Activated T-cell treated with anti-CD3 and anti-CD28 coated beads, Interleukin-2, amount 50 U/mL, for 72 hours (primary cell): Measurements from ENCODE around the gene ZNF726. TPM values are rescaled to one million over a fixed set of nuclear protein-coding genes. Genes with fewer than 3 reads are reported as not detected.
"Not testable (repeated sequence)": the region's sequence is repeated elsewhere in the genome, so short reads cannot be mapped to it uniquely, and the experiment has no call there.

Experiments
- ATAC-seq, 2 donors: fragments of 150-1000 bp; cut with Tn5 transposase; replicated peaks in 1 of 2; 2 replicates each; pipeline ENCODE4 v1.10.0; 2021; ENCODE audit warnings: moderate library complexity in 2 of 2, mild to moderate bottlenecking in 1 of 2
- DNase-seq, 2 donors: peaks; one replicate each; pipeline ENCODE4 v3.0.0; 2021 to 2022; ENCODE audit warnings: mixed read lengths in 1 of 2
- H3K27ac Mint-ChIP-seq: one replicate; pipeline ENCODE4 v1.8.0; 2022; ENCODE audit warnings: mild to moderate bottlenecking, moderate library complexity, mixed read lengths
- H3K27me3 Mint-ChIP-seq: one replicate; pipeline ENCODE4 v1.8.0; 2022; ENCODE audit warnings: low read depth, mixed read lengths
- H3K36me3 Mint-ChIP-seq, 2 donors: one replicate each; pipeline ENCODE4 v1.8.0; 2022; ENCODE audit warnings: mixed read lengths in 2 of 2, mild to moderate bottlenecking in 1 of 2; ENCODE audit not compliant: insufficient read depth in 2 of 2
- H3K4me1 Mint-ChIP-seq: one replicate; pipeline ENCODE4 v1.8.0; 2022; ENCODE audit warnings: low read depth, mixed read lengths
- H3K4me3 Mint-ChIP-seq, 2 donors: one replicate each; pipeline ENCODE4 v1.8.0; 2022; ENCODE audit warnings: mild to moderate bottlenecking in 2 of 2, mixed read lengths in 2 of 2, moderate library complexity in 2 of 2
- H3K9me3 Mint-ChIP-seq, 2 donors: one replicate each; pipeline ENCODE4 v1.8.0; 2022; ENCODE audit warnings: mixed read lengths in 2 of 2
- total RNA-seq, 2 donors: library from RNA; stranded (reverse); gene quantifications; one replicate each; pipeline ENCODE4 v1.2.3, GENCODE V29; 2022

Gene ZNF726
- total RNA-seq: 10 to 100 TPM; 20.5 to 25.3 TPM

DNA sequence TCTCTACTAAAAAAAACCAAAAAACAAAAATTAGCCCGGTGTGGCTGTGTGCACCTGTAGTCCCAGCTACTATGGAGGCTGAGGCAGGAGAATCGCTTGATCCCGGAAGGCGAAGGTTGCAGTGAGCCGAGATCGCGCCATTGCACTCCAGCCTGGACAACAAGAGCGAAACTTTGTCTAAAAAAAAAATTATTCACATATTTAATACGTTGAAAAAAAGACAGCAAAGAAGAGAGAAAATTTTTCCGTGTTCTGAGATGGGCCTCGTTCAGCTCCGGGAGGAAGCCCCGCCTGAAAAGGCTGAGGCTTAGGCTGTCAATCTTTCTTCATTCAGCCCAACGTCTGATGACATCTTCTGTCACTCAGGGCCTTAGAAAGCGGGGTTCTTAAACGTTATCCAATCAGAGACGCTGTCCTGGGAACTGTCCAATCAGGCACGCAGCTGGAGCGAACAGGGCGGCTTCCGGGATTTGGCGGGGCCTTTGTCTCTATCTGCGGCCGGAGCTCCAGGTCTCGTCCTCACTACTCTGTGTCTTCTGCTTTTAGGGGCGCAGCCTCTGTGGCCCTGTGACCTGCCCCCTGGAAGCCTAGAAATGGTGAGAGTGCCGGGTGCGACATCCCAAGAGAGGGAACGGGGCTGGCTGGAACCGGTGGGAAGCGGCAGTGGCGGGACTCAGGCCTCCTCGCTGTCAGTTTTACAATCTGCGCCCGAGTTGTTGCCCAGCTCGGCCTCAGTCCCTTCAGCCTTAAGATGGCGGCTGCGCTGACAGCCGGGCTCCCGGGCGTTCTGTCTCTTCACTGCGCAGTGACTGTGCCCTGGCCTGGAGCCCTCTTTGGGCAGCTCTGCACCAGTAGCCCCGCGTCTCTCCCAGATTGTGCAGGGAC, at the start of gene ZNF726:
TSS of gene ZNF726 (plus strand) at position 485 of the 885 bp plus-strand sequence. CDS start at position 594, 109 bp downstream.
- Mint-ChIP-seq H3K27ac (peak within 1 kb of the TSS; percentile 93), H3K4me1 (peaks cover 33% of the 10 kb centered on the region), H3K36me3 (peaks cover 12 to 31% of the 10 kb centered on the region in 2 donors), H3K27me3 (no peaks in the 10 kb centered on the region), H3K9me3 (peaks cover 2 to 6% of the 10 kb centered on the region in 2 donors), H3K4me3 (peak within 1 kb of the TSS; percentile 88 to 97)
- ATAC-seq (peak; percentile 98 to 99), DNase-seq (peak; percentile 86 to 90)

DNA sequence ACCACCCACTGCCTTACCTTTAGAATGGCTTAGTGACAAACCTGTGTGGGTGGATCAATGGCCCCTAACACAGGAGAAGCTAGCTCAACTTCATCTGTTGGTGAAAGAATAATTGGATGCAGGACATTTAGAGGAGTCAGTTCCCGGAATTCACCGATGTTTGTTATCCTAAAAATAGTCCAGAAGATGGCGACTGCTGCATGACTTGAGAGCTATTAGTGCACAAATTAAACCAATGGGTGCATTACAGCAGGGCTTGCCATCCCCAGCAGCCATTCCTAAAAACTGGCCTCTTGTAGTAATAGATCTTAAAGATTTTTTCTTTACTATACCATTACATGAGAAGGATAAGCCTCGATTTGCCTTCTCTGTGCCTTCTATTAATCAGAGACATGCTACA, 46.8 kb upstream of the ZNF726 start:
- no peaks in the 10 kb centered on the region for H3K4me1 Mint-ChIP-seq
- peaks cover 4 to 12% of the 10 kb centered on the region in 2 donors for H3K36me3 Mint-ChIP-seq
- no peaks in the 10 kb centered on the region for H3K27me3 Mint-ChIP-seq
- no peak overlapping the region for H3K4me3 Mint-ChIP-seq
- peaks cover 5 to 18% of the 10 kb centered on the region in 2 donors for H3K9me3 Mint-ChIP-seq
- ATAC-seq: no peak
- DNase-seq: no peak
- no peak overlapping the region for H3K27ac Mint-ChIP-seq

DNA sequence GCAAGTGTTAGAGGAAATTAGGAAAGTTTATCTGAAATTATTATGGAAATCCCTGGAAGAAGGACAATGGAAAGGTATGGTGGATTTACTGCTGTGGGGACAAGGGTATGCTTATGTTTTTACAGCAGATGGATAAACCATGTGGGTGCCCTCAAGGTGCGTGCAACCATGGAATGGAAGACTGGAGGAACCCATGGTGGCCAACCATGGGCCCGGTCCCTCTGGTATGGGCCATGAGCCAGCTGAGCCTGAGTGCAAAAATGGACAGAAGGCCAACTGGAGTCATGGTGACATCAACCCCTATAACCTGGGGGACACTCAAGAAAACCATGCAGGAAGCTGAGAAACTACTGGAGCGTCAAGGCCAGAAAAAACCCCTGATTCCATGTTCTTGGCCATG, 46.1 kb upstream of the ZNF726 start:
- ATAC-seq (no peak), DNase-seq (no peak)
- Mint-ChIP-seq H3K36me3 (peaks cover 4 to 12% of the 10 kb centered on the region in 2 donors), H3K9me3 (peaks cover 5 to 18% of the 10 kb centered on the region in 2 donors), H3K27me3 (no peaks in the 10 kb centered on the region), H3K4me1 (no peaks in the 10 kb centered on the region), H3K27ac (no peak overlapping the region), H3K4me3 (no peak overlapping the region)

DNA sequence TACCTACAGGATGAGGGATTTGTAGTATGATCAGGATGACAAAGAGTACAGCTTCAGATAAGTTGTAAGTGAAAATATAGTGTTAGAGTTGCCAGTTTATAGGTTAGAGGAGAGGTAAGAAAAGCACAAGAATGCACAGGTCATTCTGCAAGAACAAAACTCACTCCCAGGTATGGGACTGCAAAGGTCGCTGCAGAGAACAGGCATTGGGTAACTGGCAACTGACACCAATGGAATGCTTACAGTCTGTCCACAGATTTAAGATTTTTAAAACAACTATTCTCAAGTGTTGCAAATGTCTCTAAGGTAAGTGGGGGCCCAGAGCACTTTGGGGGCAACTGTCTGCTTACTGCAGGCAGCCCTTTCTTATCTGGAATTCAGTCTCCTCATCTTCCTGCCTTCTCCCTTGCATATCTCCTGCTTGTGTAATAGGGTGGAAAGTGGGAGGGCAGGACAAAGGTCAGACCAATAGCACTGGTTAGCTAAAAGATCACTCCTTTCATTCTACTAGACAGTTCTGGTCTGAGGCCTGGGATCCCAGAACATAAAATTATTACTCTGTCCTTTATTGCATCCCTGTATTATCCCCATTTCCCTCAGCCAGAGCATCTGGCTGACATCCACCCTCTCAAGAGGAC, 42.3 kb upstream of the ZNF726 start:
- ATAC-seq (no peak), DNase-seq (no peak)
- no peaks in the 10 kb centered on the region for H3K27me3 Mint-ChIP-seq
- no peak overlapping the region for H3K4me3 Mint-ChIP-seq
- no peak overlapping the region for H3K27ac Mint-ChIP-seq
- peaks cover 1 to 7% of the 10 kb centered on the region in 2 donors for H3K36me3 Mint-ChIP-seq
- no peaks in the 10 kb centered on the region for H3K4me1 Mint-ChIP-seq
- peaks cover 2 to 11% of the 10 kb centered on the region in 2 donors for H3K9me3 Mint-ChIP-seq

DNA sequence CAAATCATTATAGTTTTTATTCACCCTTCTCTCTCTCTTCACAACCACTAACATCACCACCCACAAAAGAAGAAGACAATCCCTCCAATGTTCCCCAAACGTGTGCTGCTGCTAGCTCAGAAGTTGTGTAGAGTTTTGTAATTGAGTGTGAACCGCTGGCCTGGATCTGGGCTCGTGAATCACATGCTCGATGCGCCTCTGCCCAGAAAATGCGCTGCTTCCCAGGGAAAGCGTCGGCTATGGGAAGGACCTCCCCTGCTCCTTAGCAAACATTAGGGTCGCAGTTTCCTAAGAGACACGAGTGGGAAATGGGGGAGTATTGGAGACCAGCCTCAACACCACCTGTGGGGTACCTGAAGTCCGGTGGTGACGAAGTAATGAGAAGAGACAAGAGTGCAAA, 38.4 kb upstream of the ZNF726 start:
- Mint-ChIP-seq H3K36me3 (peaks cover 4 to 17% of the 10 kb centered on the region in 2 donors), H3K27ac (no peak overlapping the region), H3K27me3 (peaks cover 30% of the 10 kb centered on the region), H3K4me3 (no peak overlapping the region), H3K4me1 (no peaks in the 10 kb centered on the region), H3K9me3 (peaks cover 9 to 31% of the 10 kb centered on the region in 2 donors)
- DNase-seq (no peak), ATAC-seq (no peak)

DNA sequence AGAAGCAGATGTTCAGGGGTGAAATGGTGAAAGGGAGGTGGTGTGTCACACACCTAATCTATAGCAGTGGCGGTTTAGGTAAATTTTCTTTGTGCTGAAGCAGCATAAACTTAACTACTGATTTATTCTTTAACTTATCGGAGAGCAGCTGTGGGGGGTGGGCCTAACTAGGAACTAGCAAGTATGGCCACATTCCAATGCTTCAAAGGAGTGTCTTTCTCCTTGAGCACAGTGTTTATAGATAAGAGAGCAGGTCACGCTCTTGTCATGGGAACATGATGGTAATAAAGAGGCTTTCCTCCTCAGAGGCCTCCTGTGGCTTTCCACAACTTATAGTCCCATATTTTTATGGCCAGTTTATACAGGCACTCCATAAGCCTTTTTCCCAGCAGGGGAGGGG, 37.9 kb upstream of the ZNF726 start:
- not testable (repeated sequence) for H3K4me1 Mint-ChIP-seq, ATAC-seq, H3K27ac Mint-ChIP-seq, DNase-seq, H3K4me3 Mint-ChIP-seq
- peaks cover 30% of the 10 kb centered on the region for H3K27me3 Mint-ChIP-seq
- H3K9me3 Mint-ChIP-seq: peaks cover 9 to 31% of the 10 kb centered on the region in 2 donors
- peaks cover 4 to 16% of the 10 kb centered on the region in 2 donors for H3K36me3 Mint-ChIP-seq

DNA sequence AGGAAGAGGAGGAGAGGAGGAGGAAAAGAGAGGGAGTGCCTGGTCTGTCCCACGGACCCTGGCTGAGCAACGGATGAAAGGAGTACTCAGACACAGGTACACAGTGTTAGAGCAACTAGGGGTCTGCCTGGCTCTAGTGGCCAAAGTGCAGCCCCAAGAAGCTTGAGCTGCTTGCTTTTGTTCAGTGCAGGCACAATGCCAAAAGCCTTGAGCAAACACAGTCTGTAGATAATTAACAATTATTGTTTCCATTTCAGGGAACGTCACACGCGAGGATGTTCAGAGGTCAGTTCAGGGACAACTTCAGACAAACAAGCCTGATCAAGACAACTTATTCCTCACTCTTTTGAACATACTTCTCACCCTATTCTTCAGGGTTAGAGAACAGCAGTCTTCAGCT, 32.2 kb upstream of the ZNF726 start:
- H3K4me1 Mint-ChIP-seq: no peaks in the 10 kb centered on the region
- peaks cover 30% of the 10 kb centered on the region for H3K27me3 Mint-ChIP-seq
- peaks cover 9 to 35% of the 10 kb centered on the region in 2 donors for H3K9me3 Mint-ChIP-seq
- H3K36me3 Mint-ChIP-seq: peaks cover 4 to 17% of the 10 kb centered on the region in 2 donors
- no peak overlapping the region for H3K4me3 Mint-ChIP-seq
- H3K27ac Mint-ChIP-seq: no peak overlapping the region
- no peak for DNase-seq
- no peak for ATAC-seq

DNA sequence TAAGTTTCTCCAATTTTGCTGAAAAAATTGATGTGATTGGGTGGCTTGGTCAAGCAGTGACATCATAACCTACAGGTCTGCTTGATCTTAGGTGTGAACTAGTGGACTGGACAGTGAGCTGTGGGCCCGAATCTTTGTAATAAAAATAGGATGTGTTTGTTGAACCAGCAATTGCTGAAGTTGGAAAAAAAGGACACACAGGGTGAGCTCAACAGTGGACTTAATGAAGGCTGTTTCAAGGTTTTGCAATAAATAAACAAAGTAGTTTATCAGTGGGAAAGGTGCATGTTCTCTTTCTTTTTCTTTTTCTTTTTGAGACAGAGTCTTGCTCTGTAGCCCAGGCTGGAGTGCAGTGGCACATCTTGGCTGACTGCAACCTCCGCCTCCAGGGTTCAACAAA, 30.3 kb upstream of the ZNF726 start:
- ATAC-seq: no peak
- Mint-ChIP-seq H3K27me3 (peaks cover 16% of the 10 kb centered on the region), H3K9me3 (peaks cover 12 to 25% of the 10 kb centered on the region in 2 donors), H3K4me3 (no peak overlapping the region), H3K4me1 (no peaks in the 10 kb centered on the region), H3K27ac (no peak overlapping the region), H3K36me3 (peaks cover 3 to 7% of the 10 kb centered on the region in 2 donors)
- no peak for DNase-seq

DNA sequence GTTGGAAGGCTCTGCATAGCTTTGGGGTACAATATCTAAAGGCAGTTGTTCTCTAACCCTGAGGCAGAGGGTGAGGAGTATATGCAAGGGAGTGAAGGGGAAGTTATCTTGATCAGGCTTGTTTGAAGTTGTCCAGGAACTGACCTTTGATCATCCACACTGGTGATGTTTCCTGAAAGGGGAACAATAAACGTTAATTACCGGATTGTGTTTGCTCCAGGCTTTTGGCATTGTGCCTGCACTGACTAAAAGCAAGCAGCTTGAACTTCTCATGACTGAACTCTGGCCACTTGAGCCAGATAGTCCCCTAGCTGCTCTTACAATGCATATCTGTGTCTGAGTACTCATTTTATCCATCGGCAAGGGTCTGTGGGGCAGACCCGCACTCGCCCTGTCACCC, 27.0 kb upstream of the ZNF726 start:
- Mint-ChIP-seq H3K4me1 (no peaks in the 10 kb centered on the region), H3K27me3 (no peaks in the 10 kb centered on the region), H3K4me3 (no peak overlapping the region), H3K9me3 (peaks cover 6 to 9% of the 10 kb centered on the region in 2 donors), H3K27ac (no peak overlapping the region), H3K36me3 (peaks cover 3 to 4% of the 10 kb centered on the region in 2 donors)
- no peak for ATAC-seq
- no peak for DNase-seq

DNA sequence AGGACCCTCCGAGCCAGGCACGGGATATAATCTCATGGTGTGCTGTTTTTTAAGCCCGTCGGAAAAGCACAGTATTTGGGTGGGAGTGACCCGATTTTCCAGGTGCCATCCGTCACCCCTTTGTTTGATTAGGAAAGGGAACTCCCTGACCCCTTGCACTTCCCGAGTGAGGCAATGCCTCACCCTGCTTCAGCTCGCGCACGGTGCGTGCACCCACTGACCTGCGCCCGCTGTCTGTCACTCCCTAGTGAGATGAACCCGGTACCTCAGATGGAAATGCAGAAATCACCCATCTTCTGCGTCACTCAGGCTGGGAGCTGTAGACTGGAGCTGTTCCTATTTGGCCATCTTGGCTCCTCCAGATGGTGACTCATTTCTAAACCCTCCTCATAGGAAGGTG, 18.6 kb upstream of the ZNF726 start:
- ATAC-seq, H3K27me3 Mint-ChIP-seq, H3K4me3 Mint-ChIP-seq, H3K4me1 Mint-ChIP-seq, H3K36me3 Mint-ChIP-seq, H3K9me3 Mint-ChIP-seq, H3K27ac Mint-ChIP-seq, DNase-seq: not testable (repeated sequence)

DNA sequence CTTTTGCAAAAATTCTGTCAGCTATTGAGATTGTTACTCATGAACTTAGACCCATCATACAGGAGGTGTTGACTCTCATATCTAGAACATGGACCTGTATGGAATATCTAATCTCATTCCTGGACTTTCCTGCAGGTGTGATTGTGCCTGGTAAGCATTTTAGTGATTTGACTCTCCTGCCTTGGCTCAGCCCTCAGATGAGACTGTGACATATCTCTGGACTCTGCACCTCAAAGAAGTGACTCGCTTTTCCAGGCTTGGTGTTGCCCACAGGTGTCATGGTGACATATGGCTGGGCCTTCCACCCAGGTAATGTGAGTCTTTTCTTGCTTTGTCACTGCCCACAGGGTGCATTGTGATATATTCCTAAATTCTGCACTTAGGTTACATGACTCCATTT, 17.8 kb upstream of the ZNF726 start:
- no peaks in the 10 kb centered on the region for H3K4me1 Mint-ChIP-seq
- H3K4me3 Mint-ChIP-seq: no peak overlapping the region
- DNase-seq: no peak
- peaks cover 2% of the 10 kb centered on the region in 2 donors for H3K9me3 Mint-ChIP-seq
- ATAC-seq: no peak
- no peak overlapping the region for H3K27ac Mint-ChIP-seq
- no peaks in the 10 kb centered on the region for H3K27me3 Mint-ChIP-seq
- peaks cover 0 to 3% of the 10 kb centered on the region in 2 donors for H3K36me3 Mint-ChIP-seq

DNA sequence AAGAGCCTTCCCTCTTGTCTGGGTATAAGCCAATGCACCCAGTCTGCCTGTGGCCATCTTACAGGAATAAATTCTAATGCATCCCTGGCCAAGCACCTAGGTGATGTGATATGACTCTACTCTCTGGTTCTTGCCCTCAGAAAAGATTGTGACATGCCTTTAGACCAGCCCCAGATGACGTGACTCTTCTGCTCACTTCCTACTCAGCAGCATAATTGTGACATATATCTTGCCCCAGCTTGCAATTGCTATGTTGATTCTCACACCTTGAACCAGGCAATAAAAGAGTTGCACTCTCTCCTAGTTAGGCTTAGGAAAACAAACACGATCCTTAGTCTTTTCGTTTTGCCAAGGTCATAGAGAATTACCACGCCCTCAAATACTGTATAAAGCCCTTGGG, 13.3 kb upstream of the ZNF726 start:
- Mint-ChIP-seq H3K36me3 (peaks cover 5 to 7% of the 10 kb centered on the region in 2 donors), H3K27ac (no peak overlapping the region), H3K4me3 (no peak overlapping the region), H3K4me1 (no peaks in the 10 kb centered on the region), H3K27me3 (no peaks in the 10 kb centered on the region), H3K9me3 (peaks cover 7% of the 10 kb centered on the region in 2 donors)
- ATAC-seq (no peak), DNase-seq (no peak)

DNA sequence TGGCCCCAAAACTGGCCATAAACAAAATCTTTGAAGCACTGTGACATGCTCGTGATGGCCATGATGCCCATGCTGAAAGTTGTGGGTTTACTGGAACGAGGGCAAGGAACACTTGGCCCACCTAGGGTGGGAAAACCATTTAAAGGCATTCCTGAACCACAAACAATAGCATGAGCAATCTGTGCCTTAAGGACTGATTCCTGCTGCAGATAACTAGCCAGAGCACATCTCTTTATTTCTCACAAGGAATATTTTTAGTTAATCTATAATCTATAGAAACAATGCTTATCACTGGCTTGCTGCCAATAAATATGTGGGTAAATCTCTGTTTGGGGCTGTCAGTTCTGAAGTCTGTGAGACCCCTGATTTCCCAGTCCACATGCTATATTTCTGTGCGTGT, 10.3 kb upstream of the ZNF726 start:
- peaks cover 7% of the 10 kb centered on the region in 2 donors for H3K9me3 Mint-ChIP-seq
- H3K4me3 Mint-ChIP-seq: no peak overlapping the region
- H3K4me1 Mint-ChIP-seq: no peaks in the 10 kb centered on the region
- H3K27ac Mint-ChIP-seq: no peak overlapping the region
- ATAC-seq: no peak
- peaks cover 5 to 7% of the 10 kb centered on the region in 2 donors for H3K36me3 Mint-ChIP-seq
- no peaks in the 10 kb centered on the region for H3K27me3 Mint-ChIP-seq
- DNase-seq: no peak
